GM19240 (cell line): ENCODE measurements around the gene OPN1MW.
"Not testable (repeated sequence)": the region's sequence is repeated elsewhere in the genome, so short reads cannot be mapped to it uniquely, and the experiment has no call there.

Source experiments
- DNase-seq: peaks from one replicate; pipeline ENCODE4 v3.0.0; 2011; ENCODE audit warnings: low spot score; ENCODE audit not compliant: insufficient read length

The OPN1MW gene

GRCh38 chrX:154182296-154182695, at the start of gene OPN1MW:
OPN1MW (plus strand) TSS chrX:154182596; CDS start chrX:154182678, 82 bp downstream.
- not testable (repeated sequence) for DNase-seq

GRCh38 chrX:154135458-154136229, 46.8 kb upstream of the OPN1MW start:
- no peak for DNase-seq

GRCh38 chrX:154136627-154137161, 45.7 kb upstream of the OPN1MW start:
- DNase-seq: peak; percentile 38

GRCh38 chrX:154138857-154139256, 43.5 kb upstream of the OPN1MW start:
- no peak for DNase-seq

GRCh38 chrX:154140206-154140605, 42.2 kb upstream of the OPN1MW start:
- DNase-seq: no peak

GRCh38 chrX:154140742-154141141, 41.7 kb upstream of the OPN1MW start:
- no peak for DNase-seq

- no peak for DNase-seq
Measured at GRCh38 chrX:154142386-154142785, 40.0 kb upstream of the OPN1MW start.

GRCh38 chrX:154142950-154143745, 39.2 kb upstream of the OPN1MW start:
- no peak for DNase-seq

- DNase-seq: not testable (repeated sequence)
Measured at GRCh38 chrX:154144010-154144409, 38.4 kb upstream of the OPN1MW start, which contains the start of gene OPN1LW. OPN1LW (plus strand) TSS chrX:154144243; CDS start chrX:154144284, 41 bp downstream.

GRCh38 chrX:154151030-154151429, 31.4 kb upstream of the OPN1MW start:
- DNase-seq: not testable (repeated sequence)

- not testable (repeated sequence) for DNase-seq
Measured at GRCh38 chrX:154156221-154156620, 26.2 kb upstream of the OPN1MW start.

- DNase-seq: not testable (repeated sequence)
Measured at GRCh38 chrX:154157207-154157606, 25.2 kb upstream of the OPN1MW start.

- DNase-seq: not testable (repeated sequence)
Measured at GRCh38 chrX:154159345-154159744, 23.1 kb upstream of the OPN1MW start.

GRCh38 chrX:154164902-154165301, 17.5 kb upstream of the OPN1MW start:
- not testable (repeated sequence) for DNase-seq

GRCh38 chrX:154168384-154168783, 14.0 kb upstream of the OPN1MW start:
- not testable (repeated sequence) for DNase-seq

GRCh38 chrX:154172535-154172943, 9.9 kb upstream of the OPN1MW start:
- DNase-seq: not testable (repeated sequence)

GRCh38 chrX:154174356-154174755, 8.0 kb upstream of the OPN1MW start:
- DNase-seq: not testable (repeated sequence)

GRCh38 chrX:154183794-154184193, 1.4 kb downstream of the OPN1MW start:
- DNase-seq: not testable (repeated sequence)

GRCh38 chrX:154192846-154193245, 10.4 kb downstream of the OPN1MW start:
- not testable (repeated sequence) for DNase-seq

GRCh38 chrX:154194316-154194715, 11.9 kb downstream of the OPN1MW start:
- not testable (repeated sequence) for DNase-seq

- DNase-seq: not testable (repeated sequence)
Measured at GRCh38 chrX:154196466-154196865, 14.1 kb downstream of the OPN1MW start.
